SW480 (cell line): ENCODE results near the gene ODC1.
"Not testable (repeated sequence)": the region's sequence is repeated elsewhere in the genome, so short reads cannot be mapped to it uniquely, and the experiment has no call there.

Experiments used
- DNase-seq: peaks from one replicate; pipeline ENCODE4 v3.0.0-alpha.2; 2016; ENCODE audit warnings: low spot score

The ODC1 gene

GRCh38 chr2:10452956-10453904, 5.1 kb upstream of the ODC1 start:
- DNase-seq = no peak

- no peak for DNase-seq
These were observed 4.2 kb upstream of the ODC1 start for GRCh38 chr2:10452312-10452711.

- no peak for DNase-seq
These were observed 3.7 kb upstream of the ODC1 start for GRCh38 chr2:10451819-10452218.

GRCh38 chr2:10449838-10450691, 1.9 kb upstream of the ODC1 start:
- peak; percentile 90 for DNase-seq

- no peak for DNase-seq
These were observed 1.3 kb upstream of the ODC1 start for GRCh38 chr2:10449486-10449831.

GRCh38 chr2:10448576-10449485, 704 bp upstream of the ODC1 start:
- DNase-seq = peak; percentile 97

- DNase-seq = no peak
These were observed 730 bp downstream of the ODC1 start for GRCh38 chr2:10447300-10447894.

GRCh38 chr2:10446631-10447030, 1.5 kb downstream of the ODC1 start:
- no peak for DNase-seq

GRCh38 chr2:10444463-10444862, 3.7 kb downstream of the ODC1 start:
- no peak for DNase-seq

GRCh38 chr2:10442469-10443126, 5.5 kb downstream of the ODC1 start:
- DNase-seq = not testable (repeated sequence)

GRCh38 chr2:10441948-10442347, 6.2 kb downstream of the ODC1 start:
- DNase-seq = no peak

GRCh38 chr2:10440736-10441135, 7.4 kb downstream of the ODC1 start:
- no peak for DNase-seq

- DNase-seq = no peak
These were observed 8.2 kb downstream of the ODC1 start for GRCh38 chr2:10439971-10440370.

- DNase-seq = no peak
These were observed 8.8 kb downstream of the ODC1 start for GRCh38 chr2:10439185-10439879.

- DNase-seq = no peak
These were observed 9.4 kb downstream of the ODC1 start for GRCh38 chr2:10438688-10439087.

GRCh38 chr2:10437806-10438205, 10.3 kb downstream of the ODC1 start:
- DNase-seq = no peak

GRCh38 chr2:10436583-10437110, 11.5 kb downstream of the ODC1 start:
- no peak for DNase-seq

- DNase-seq = no peak
These were observed 12.3 kb downstream of the ODC1 start for GRCh38 chr2:10435820-10436204.

- DNase-seq = peak; percentile 84
These were observed 13.0 kb downstream of the ODC1 start for GRCh38 chr2:10434886-10435819.
